GM23248 (cell line): ENCODE data around the gene ADRA2C.

Experiments used
- EZH2 ChIP-seq: fragments of 200-600 bp; sonication (generic); IDR thresholded peaks from 2 replicates; pipeline ENCODE4 v1.6.1; 2018; ENCODE audit warnings: antibody characterized with exemption, mild to moderate bottlenecking; ENCODE audit not compliant: insufficient read depth, poor library complexity, severe bottlenecking
- EZH2phosphoT487 ChIP-seq: fragments of 200-600 bp; sonication (generic); IDR thresholded peaks from 2 replicates; pipeline ENCODE4 v1.6.1; 2018; ENCODE audit warnings: antibody characterized with exemption, moderate library complexity, mild to moderate bottlenecking, low read depth; ENCODE audit not compliant: insufficient read depth

- TF ChIP-seq EZH2 (no peak), EZH2phosphoT487 (no peak)
Measured at GRCh38 chr4:3775576-3775975, 9.4 kb downstream of the ADRA2C start.
